HG03442 (cell line): ENCODE data around the gene PGD.
A peak's percentile ranks its signal among the peaks of the same experiment; 100 is the strongest.
"Not testable (repeated sequence)": the region's sequence is repeated elsewhere in the genome, so short reads cannot be mapped to it uniquely, and the experiment has no call there.

Experiments used
- ATAC-seq: cut with Tn5 transposase; IDR thresholded peaks from one replicate; pipeline ENCODE4 v1.9.1; 2021; ENCODE audit warnings: mild to moderate bottlenecking, moderate library complexity; ENCODE audit not compliant: unreplicated experiment

The PGD gene

DNA sequence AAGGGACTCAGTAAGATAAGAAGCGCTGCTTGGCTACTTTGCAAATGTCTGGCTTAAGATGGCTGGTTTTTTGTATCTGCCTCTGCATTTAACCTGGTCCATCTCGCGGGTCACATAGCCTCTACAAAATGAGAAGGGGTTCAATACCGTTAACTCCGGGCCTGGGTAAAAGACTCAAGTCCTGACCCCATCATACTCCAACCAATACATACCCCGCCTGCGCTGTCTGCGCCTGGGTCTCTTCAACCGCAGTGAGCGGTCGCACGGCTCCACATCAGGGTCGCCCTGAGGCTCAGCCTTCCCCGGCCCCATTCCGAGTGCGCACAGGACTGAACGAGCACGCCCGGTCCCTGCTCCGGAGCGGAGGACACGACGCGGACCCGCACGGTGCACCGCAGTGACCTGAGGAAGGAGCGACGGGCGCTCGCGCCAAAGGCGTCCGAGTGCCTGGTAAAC, 558 bp upstream of the PGD start:
- no peak for ATAC-seq

GRCh38 chr1:10399444-10399941, 629 bp downstream of the PGD start:
- no peak for ATAC-seq

DNA sequence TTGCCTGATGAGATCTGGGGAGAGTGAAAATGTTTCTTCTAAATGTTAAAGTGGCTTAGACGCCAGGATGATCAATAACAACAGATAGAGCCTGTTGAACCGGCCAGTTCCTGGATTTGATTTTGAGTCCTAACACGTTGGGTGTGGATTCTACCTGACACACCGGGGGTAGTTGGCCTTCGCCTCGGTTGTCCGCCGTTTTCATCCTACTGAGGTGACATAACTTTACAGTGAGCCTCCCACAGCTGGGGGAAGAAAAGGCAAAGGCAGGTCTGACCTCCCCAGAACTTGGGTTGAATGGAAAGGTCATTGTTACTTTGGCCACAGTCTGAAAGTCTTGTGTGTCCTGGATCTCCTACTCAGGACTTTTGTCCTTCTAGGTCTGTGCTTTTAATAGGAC, 1.1 kb downstream of the PGD start:
- ATAC-seq, result no peak

DNA sequence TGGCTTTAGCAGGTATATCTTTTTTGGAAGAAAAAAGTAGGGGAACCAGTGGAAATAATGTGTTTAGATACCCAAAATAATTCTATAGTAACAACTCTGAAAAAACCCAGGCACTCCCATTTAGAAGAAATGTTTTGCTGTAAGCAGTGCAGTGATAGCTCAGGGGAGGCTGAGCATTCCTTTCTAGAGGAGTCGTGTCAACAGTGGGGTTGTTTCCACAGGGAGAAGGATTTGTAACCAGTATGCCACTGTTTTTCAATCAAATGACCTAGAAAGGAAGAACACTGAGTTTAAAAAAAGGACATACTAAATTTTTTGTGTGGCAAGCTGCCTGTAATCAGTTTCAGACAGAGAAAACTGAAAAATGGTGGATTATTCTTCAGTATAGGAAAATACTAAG, 2.4 kb downstream of the PGD start:
- ATAC-seq, result no peak

DNA sequence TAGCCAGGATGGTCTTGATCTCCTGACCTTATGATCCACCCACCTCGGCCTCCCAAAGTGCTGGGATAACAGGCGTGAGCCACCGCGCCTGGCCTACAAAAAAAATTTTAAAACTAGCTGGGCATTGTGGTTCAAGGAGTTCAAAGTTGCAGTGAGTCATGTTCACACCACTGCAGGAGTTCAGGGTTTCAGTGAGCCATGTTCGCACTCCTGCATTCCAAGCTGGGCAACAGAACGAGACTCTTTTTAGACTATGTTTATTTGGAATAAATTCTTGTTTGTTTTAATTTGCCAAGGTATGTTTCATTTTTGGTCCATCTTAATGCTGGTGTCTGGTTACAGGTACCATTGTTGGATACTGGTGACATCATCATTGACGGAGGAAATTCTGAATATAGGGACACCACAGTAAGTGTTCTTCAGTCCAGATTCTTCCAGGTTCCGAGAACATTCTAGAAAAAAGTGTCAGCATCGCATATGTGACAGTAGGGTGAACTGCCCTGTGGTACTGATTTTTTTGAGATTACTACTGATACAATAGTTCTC, 3.9 kb downstream of the PGD start:
- ATAC-seq, result no peak

GRCh38 chr1:10407201-10407600, 8.3 kb downstream of the PGD start:
- ATAC-seq, result no peak

- ATAC-seq, result no peak
Measured at GRCh38 chr1:10415211-10415930, 16.5 kb downstream of the PGD start.

DNA sequence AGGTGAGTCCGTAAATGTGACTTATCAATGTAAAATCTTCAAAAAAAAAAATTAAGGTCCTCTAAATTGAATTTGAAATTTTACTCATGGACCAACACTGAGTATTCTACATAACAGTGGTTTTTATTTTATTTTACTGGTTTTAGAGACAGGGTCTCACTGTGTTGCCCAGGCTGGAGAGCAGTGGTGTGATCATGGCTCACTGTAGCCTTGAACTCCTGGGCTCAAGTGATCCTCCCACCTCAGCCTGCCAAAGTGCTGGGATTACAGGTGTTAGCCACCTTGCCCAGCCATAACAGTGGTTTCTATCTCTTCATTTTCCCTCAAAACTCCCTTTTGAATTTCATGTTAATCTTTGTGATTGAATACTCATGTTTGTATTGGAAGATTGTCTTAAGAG, 17.1 kb downstream of the PGD start:
- not testable (repeated sequence) for ATAC-seq

- not testable (repeated sequence) for ATAC-seq
Measured at GRCh38 chr1:10418741-10419140, 19.9 kb downstream of the PGD start.

DNA sequence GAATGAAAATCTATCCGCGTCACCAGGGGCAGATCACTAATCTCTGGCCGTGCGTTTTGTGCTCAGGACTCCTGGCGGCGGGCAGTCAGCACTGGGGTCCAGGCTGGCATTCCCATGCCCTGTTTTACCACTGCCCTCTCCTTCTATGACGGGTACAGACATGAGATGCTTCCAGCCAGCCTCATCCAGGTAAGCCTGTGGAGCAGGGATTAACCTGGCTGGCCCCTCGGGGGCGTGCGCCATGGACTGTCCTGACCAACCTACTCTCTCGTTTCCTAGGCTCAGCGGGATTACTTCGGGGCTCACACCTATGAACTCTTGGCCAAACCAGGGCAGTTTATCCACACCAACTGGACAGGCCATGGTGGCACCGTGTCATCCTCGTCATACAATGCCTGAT, 20.5 kb downstream of the PGD start:
- no peak for ATAC-seq

- ATAC-seq, result no peak
Measured at GRCh38 chr1:10421637-10422036, 22.8 kb downstream of the PGD start.

DNA sequence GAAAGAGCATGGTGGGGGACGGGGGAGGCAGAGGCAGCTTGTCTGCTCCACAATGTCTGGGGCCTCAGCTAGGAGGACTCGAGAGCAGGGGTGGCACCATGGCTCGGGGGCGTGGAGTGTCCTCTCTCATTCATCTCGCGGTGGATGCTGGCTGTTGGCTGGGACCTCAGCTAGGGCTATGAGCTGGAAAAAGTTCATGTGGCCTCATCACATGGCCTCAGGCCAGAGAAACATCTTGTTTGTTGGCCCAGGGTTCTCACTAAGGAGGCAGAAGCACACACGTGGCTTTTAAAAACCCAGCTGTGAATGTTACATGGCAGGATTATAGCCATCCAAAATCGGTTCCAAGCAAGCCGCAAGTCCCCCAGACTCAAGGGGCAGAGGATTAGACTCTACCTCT, 25.2 kb downstream of the PGD start:
- no peak for ATAC-seq

DNA sequence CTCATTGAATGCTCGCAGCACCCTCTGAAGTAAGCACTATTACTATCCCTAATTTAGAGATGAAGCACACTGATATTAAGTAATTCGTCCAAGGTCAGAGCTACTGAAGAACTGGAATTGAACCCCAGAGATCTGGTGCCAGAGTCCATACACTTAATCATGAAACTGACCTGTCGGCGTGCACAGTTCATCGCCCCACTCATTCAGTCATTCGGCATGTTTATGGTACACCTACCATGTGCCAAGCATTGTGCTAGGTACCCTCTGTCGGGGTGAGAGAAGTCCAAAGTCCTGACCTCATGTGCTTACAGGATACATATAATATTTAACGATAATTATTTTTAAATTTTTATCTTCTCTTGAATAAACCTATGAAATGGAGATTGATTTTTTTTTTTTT, 25.8 kb downstream of the PGD start:
- ATAC-seq, result no peak

GRCh38 chr1:10425826-10426534, 27.1 kb downstream of the PGD start:
- ATAC-seq, result not testable (repeated sequence)

DNA sequence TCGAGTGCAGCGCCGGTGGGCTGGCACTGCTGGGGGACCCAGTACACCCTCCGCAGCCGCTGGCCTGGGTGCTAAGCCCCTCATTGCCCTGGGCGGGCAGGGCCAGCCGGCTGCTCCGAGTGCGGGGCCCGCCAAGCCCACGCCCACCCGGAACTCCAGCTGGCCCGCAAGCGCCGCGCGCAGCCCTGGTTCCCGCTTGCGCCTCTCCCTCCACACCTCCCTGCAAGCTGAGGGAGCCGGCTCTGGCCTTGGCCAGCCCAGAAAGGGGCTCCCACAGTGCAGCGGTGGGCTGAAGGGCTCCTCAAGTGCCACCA, 27.6 kb downstream of the PGD start:
- ATAC-seq, result not testable (repeated sequence)

- ATAC-seq, result no peak
Measured at GRCh38 chr1:10428984-10429383, 30.1 kb downstream of the PGD start.

- no peak for ATAC-seq
Measured at GRCh38 chr1:10429868-10430215, 31.0 kb downstream of the PGD start.

- ATAC-seq, result peak; percentile 78
Measured at GRCh38 chr1:10430216-10431069, 31.6 kb downstream of the PGD start, which contains the start of gene CENPS. TSS of gene CENPS (plus strand) at chr1:10430433. CDS start at chr1:10430518, 85 bp downstream.

GRCh38 chr1:10431070-10431730, 32.3 kb downstream of the PGD start:
- ATAC-seq, result no peak

DNA sequence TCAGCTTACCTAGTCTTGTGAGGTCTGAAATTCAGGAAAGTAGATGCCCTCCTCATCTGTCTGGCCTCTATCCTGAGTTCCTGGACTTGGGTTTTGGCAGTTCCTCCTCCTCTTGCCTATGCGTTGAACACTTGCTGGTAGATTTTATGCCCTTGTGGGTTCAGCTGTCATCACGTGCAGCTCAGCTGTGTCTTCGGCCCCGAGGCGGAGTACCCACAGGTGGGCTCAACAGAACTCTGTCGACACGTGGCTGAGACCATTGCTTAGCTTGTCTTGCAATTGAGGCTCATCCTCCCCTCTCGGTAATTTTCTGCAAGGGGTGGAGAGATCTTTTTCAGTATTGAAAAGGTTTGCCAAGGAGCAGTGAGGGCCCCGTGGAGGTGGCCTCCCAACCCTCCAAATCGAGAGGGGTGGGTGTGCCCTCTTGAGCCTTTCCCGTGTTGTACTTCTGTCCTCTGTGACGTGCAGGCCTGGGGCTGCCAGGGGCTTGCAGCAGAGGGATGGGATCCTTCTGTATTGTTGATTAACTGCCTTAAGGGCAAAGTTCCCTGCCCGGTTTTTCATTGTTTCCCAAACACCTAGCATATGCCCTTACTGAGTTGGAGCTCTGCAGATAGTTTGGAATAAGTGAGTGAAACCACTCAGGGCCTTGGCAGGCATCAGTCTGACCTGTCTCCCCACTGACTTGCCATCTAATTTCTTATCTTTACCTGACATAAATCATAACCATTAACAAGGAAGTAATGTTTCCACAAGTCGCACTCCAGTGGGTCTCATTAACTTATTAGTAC, 34.2 kb downstream of the PGD start:
- ATAC-seq, result no peak
